HG02943 (cell line): Measurements from ENCODE around the gene KRT33B.
"Not testable (repeated sequence)": the region's sequence is repeated elsewhere in the genome, so short reads cannot be mapped to it uniquely, and the experiment has no call there.

Experiments used
- ATAC-seq: cut with Tn5 transposase; IDR thresholded peaks from one replicate; pipeline ENCODE4 v1.9.1; 2021; ENCODE audit warnings: mild to moderate bottlenecking, low read depth, moderate library complexity; ENCODE audit not compliant: unreplicated experiment

Gene KRT33B

GRCh38 chr17:41394254-41394996, 24.8 kb upstream of the KRT33B start:
- ATAC-seq = no peak

GRCh38 chr17:41393826-41394225, 24.2 kb upstream of the KRT33B start:
- ATAC-seq = no peak

DNA sequence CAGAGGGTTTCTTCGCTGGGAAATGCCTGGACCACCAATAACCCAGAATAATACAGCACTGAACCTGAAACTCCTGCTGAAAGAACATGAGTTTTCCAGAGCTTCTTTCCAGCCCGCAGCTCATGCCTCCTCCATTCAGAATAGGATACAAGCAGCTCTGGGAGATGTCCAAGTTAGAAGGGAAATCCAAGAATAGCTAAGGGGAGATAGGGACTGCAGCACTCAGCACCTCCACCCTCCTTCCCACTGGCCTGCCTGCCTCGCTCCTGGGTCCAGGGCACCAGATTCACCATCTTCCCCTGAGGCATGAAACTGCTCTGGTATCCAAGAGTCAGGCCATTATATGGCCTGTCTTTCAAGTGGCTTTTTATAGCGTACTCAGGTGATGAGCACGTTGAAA, 23.7 kb upstream of the KRT33B start:
- no peak for ATAC-seq

DNA sequence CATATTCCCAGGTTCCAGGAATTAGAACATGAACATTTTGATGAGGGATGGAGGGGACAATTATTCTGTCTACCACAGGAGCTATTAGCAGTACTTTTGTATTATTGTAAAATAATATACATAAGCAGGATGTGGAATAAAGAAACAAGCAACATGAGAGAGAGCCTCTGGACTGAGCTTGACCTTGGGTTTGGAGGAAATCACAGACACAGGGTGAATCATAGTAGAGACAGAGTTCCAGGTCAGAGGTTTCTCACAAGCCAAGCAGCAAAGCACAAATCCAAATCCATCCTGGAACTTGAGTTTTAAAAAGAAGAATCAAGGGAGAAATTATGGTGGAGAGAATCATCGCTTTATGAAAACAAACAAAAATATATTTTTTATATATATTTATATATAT, 22.7 kb upstream of the KRT33B start:
- ATAC-seq = no peak

DNA sequence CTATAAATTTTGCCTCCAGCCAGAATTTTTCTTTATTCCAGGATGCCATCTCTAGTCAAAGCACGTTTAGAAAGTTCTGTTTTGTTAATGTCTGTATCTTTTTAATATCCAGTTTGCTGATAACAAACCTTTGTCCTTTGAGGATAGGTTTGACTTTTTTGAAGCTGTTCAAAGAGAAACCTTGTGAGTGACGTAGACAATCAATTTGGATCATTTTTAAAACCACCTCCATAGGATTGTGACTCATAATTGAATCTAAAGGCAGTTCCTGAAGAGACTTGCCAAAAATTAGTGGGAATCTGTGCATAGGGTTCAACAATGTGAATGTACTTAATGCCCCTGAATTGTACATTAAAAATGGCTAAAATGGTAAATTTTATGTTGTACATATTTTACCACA, 21.9 kb upstream of the KRT33B start:
- no peak for ATAC-seq

GRCh38 chr17:41390411-41390938, 20.9 kb upstream of the KRT33B start:
- no peak for ATAC-seq

DNA sequence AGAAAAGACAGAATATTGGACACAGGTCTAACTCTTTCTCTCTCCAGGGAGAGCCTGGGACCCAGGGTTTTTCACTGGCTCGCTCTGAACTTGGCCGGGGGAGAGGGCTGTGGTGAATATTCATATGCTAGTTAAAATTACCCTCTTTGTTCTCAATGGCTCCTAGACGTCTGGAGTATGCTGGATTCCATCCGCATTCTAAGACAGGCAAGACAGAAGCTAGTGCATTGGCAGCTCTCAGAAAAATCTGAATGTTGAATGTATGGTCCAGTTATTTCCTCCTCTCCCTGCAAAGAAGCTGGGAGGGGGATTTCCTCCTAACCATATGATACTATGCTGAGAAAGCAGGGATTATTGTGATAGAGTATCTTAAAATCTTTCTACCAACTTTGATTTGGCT, 18.1 kb upstream of the KRT33B start:
- ATAC-seq = no peak

- ATAC-seq = no peak
Measured at GRCh38 chr17:41386227-41386626, 16.6 kb upstream of the KRT33B start.

- ATAC-seq = no peak
Measured at GRCh38 chr17:41383690-41384089, 14.1 kb upstream of the KRT33B start.

DNA sequence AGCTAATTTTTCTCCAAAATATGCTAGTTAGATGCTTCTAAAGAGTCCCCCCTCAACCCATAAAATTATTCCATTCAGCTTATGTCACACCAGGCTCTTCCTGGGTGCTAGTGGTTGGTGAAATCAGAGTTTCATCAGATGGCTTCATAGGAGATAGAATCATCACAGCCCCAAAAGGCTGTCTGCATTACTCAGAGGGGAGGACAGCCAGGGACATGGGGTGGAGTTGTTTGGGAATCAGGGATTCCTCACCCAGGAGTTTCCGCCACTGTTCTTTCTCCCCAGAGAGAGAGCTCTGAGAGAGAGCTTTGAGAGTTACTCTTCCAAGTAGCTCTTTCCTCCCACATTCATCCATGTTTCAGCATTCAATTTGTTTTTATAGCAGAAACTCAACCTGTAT, 12.8 kb upstream of the KRT33B start:
- ATAC-seq = no peak

- ATAC-seq = not testable (repeated sequence)
Measured at GRCh38 chr17:41381943-41382342, 12.3 kb upstream of the KRT33B start, which contains the start of gene KRT34. Gene KRT34, minus strand, starts transcription at chr17:41382306. Its CDS starts 60 bp downstream, at chr17:41382246.

GRCh38 chr17:41380091-41380490, 10.5 kb upstream of the KRT33B start:
- not testable (repeated sequence) for ATAC-seq

- no peak for ATAC-seq
Measured at GRCh38 chr17:41377546-41377945, 7.9 kb upstream of the KRT33B start.

- no peak for ATAC-seq
Measured at GRCh38 chr17:41369023-41369422, 590 bp downstream of the KRT33B start.

GRCh38 chr17:41367426-41368075, 2.1 kb downstream of the KRT33B start:
- no peak for ATAC-seq

- ATAC-seq = no peak
Measured at GRCh38 chr17:41366070-41366469, 3.5 kb downstream of the KRT33B start.

DNA sequence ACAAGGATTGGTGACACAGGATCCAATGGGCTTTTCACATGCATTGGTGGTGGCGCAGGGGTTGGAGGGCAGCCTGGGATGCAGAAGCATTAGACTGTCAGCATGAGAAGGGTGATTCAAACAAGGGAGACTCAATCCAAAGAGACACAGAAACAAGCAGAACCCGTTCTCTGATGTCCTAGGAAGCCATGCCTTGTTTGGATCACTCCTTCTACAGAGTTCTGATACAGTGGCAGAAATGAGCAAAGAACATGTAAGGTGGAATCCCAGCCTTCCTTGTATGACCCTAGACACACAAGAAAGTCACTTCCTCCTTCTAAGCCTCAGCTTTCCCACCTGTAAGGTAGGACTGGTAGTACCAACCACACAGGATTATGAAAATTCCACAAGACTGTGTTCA, 5.7 kb downstream of the KRT33B start:
- no peak for ATAC-seq

DNA sequence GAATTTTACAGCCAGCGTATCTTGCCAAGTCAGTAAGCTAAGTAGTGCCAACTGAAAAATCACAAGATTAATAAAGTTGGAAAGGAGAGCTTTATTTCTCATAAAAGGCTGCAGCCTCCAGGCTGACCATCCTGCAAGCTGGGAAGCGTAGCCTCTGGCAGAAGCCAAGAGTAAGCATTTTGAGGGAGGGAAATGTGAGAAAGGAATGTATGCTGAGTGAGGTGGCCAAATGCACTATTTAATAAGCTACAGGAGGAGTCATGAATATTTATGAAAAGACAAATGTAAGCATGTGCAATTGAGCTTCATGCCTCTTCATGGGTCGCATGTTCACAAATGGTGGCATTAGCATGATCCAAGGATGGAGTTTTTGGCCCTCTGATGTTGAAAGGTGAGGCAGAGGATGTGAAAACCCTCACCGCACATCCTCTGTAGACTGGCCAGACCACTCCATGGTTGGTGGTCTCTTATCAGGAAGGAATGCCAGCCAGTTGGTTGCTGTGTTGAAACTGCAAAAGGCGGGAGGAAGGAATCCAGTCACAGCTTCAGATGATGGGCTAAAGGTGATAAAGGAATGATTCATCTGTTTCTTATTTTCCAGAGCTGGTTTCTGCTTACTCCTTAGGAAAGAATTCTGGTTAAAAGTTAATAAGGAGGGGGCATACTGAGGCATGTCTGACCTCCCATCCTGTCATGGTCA, 9.2 kb downstream of the KRT33B start:
- no peak for ATAC-seq

GRCh38 chr17:41354536-41354935, 15.1 kb downstream of the KRT33B start:
- no peak for ATAC-seq

DNA sequence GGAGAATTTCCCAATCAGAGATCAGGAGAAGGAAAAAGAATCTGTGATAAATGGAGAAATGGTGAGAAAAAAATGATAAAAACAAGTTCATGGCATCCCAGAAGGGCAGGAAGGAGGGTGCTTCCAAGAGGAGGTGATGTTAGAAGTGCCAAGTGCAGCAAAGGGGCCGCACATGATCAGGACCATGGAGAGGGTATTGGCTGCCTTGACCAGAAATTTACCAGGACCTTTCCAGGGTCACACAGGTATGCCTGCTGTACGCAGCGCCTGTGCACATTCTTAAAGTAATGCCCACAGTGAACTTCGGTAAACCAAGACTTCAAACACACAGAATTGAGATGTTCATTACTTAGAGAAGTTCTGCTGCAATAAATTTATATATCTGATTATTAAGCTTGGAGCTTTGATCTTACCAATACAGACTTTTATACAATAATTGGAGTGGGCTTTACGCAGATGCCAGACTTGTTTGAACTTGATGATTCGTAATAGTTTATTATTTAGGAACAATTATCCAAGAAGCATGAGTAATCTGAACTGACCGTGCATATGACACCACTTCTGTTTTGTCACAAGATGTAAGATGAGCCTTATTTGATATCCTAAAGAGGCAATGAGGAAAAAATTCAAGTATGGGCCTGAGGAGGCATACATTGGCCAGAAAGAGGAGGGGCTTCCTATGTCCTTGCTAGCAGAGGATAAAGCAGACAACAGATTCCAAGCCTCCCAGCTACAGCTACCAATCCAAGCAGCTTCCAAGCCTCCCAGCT, 16.8 kb downstream of the KRT33B start:
- no peak for ATAC-seq

DNA sequence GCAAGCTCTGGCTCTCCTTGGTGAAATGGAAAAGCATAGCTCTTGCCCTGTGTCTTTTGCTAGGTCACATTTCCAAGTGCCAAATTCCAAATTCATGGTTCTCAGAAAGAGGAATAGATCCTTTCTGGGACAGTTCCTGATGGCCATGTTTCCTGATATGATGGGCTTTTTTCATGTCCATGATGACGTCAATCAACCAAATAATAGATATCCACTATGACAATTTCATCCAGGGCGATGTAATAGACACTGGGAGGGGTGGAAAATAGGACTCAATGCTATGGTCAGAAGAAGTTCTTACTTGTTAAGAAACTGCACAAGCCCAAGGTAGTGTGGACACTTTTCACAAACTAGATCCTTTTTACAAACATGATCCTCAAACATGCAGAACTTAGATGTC, 18.4 kb downstream of the KRT33B start:
- no peak for ATAC-seq
